ENCODE measurements around the gene TTLL11.
A peak's percentile ranks its signal among the peaks of the same experiment; 100 is the strongest.

Gene TTLL11

GRCh38 chr9:121927081-121927480 lies 166.0 kb downstream of the TTLL11 start:
- H3K36me3 ChIP-seq (ENCODE audit: control insufficient read depth in 4 of 4, insufficient read depth in 4 of 4, low read length in 3 of 4), result no peaks in the 10 kb centered on the region
- H3K9me3 ChIP-seq (ENCODE audit: control extremely low read depth in 1 of 5, control insufficient read depth in 4 of 5, insufficient read depth in 2 of 5, low read depth in 1 of 5, low read length in 4 of 5), result no peaks in the 10 kb centered on the region
- WGBS (ENCODE audit: insufficient coverage), result 100% methylated on average over 2 of the region's 5 CpGs
- H3K4me1 ChIP-seq (ENCODE audit: control extremely low read depth in 1 of 4, control insufficient read depth in 4 of 4, insufficient read depth in 4 of 4, low read length in 3 of 4), result no peaks in the 10 kb centered on the region
- DNase-seq, result no peak
- ChIA-PET POLR2A (no interaction called here), CTCF (no interaction called here)
- H3K27me3 ChIP-seq (replicated peaks in 2 of 5; ENCODE audit: control insufficient read depth in 4 of 5, insufficient read depth in 5 of 5, low read length in 4 of 5), result no peaks in the 10 kb centered on the region
- no peak overlapping the region for H3K4me3 ChIP-seq (ENCODE audit: control insufficient read depth in 1 of 7, extremely low read depth in 1 of 7, insufficient read depth in 4 of 7, low read depth in 2 of 7, low read length in 6 of 7)
- H3K27ac ChIP-seq (ENCODE audit: insufficient read depth in 1 of 2, low read depth in 1 of 2, low read length in 2 of 2, poor library complexity in 1 of 2, severe bottlenecking in 2 of 2), result no peak overlapping the region

GRCh38 chr9:121926351-121926801 lies 166.7 kb downstream of the TTLL11 start:
- 95% methylated on average over 9 of the region's 10 CpGs for WGBS (ENCODE audit: insufficient coverage)
- Histone ChIP-seq H3K27me3 (replicated peaks in 2 of 5; ENCODE audit: control insufficient read depth in 4 of 5, insufficient read depth in 5 of 5, low read length in 4 of 5) (no peaks in the 10 kb centered on the region), H3K4me1 (ENCODE audit: control extremely low read depth in 1 of 4, control insufficient read depth in 4 of 4, insufficient read depth in 4 of 4, low read length in 3 of 4) (no peaks in the 10 kb centered on the region), H3K27ac (ENCODE audit: insufficient read depth in 1 of 2, low read depth in 1 of 2, low read length in 2 of 2, poor library complexity in 1 of 2, severe bottlenecking in 2 of 2) (no peak overlapping the region), H3K36me3 (ENCODE audit: control insufficient read depth in 4 of 4, insufficient read depth in 4 of 4, low read length in 3 of 4) (no peaks in the 10 kb centered on the region), H3K9me3 (ENCODE audit: control extremely low read depth in 1 of 5, control insufficient read depth in 4 of 5, insufficient read depth in 2 of 5, low read depth in 1 of 5, low read length in 4 of 5) (no peaks in the 10 kb centered on the region), H3K4me3 (ENCODE audit: control insufficient read depth in 1 of 7, extremely low read depth in 1 of 7, insufficient read depth in 4 of 7, low read depth in 2 of 7, low read length in 6 of 7) (no peak overlapping the region)
- no peak for DNase-seq
- ChIA-PET CTCF (no interaction called here), POLR2A (no interaction called here)

GRCh38 chr9:121925935-121926334 lies 167.2 kb downstream of the TTLL11 start:
- Histone ChIP-seq H3K36me3 (ENCODE audit: control insufficient read depth in 4 of 4, insufficient read depth in 4 of 4, low read length in 3 of 4) (no peaks in the 10 kb centered on the region), H3K27ac (ENCODE audit: insufficient read depth in 1 of 2, low read depth in 1 of 2, low read length in 2 of 2, poor library complexity in 1 of 2, severe bottlenecking in 2 of 2) (no peak overlapping the region), H3K9me3 (ENCODE audit: control extremely low read depth in 1 of 5, control insufficient read depth in 4 of 5, insufficient read depth in 2 of 5, low read depth in 1 of 5, low read length in 4 of 5) (no peaks in the 10 kb centered on the region), H3K4me3 (ENCODE audit: control insufficient read depth in 1 of 7, extremely low read depth in 1 of 7, insufficient read depth in 4 of 7, low read depth in 2 of 7, low read length in 6 of 7) (no peak overlapping the region), H3K4me1 (ENCODE audit: control extremely low read depth in 1 of 4, control insufficient read depth in 4 of 4, insufficient read depth in 4 of 4, low read length in 3 of 4) (no peaks in the 10 kb centered on the region), H3K27me3 (replicated peaks in 2 of 5; ENCODE audit: control insufficient read depth in 4 of 5, insufficient read depth in 5 of 5, low read length in 4 of 5) (no peaks in the 10 kb centered on the region)
- CTCF ChIA-PET, result no interaction called here
- WGBS (ENCODE audit: insufficient coverage), result 95% methylated on average over 12 of the region's 12 CpGs
- POLR2A ChIA-PET, result no interaction called here
- DNase-seq, result no peak

GRCh38 chr9:121924700-121925099 lies 168.4 kb downstream of the TTLL11 start:
- WGBS (ENCODE audit: insufficient coverage), result 49% methylated on average over 3 of the region's 4 CpGs
- Histone ChIP-seq H3K9me3 (ENCODE audit: control extremely low read depth in 1 of 5, control insufficient read depth in 4 of 5, insufficient read depth in 2 of 5, low read depth in 1 of 5, low read length in 4 of 5) (no peaks in the 10 kb centered on the region), H3K27me3 (replicated peaks in 2 of 5; ENCODE audit: control insufficient read depth in 4 of 5, insufficient read depth in 5 of 5, low read length in 4 of 5) (no peaks in the 10 kb centered on the region), H3K4me1 (ENCODE audit: control extremely low read depth in 1 of 4, control insufficient read depth in 4 of 4, insufficient read depth in 4 of 4, low read length in 3 of 4) (no peaks in the 10 kb centered on the region), H3K27ac (ENCODE audit: insufficient read depth in 1 of 2, low read depth in 1 of 2, low read length in 2 of 2, poor library complexity in 1 of 2, severe bottlenecking in 2 of 2) (no peak overlapping the region), H3K4me3 (ENCODE audit: control insufficient read depth in 1 of 7, extremely low read depth in 1 of 7, insufficient read depth in 4 of 7, low read depth in 2 of 7, low read length in 6 of 7) (no peak overlapping the region), H3K36me3 (ENCODE audit: control insufficient read depth in 4 of 4, insufficient read depth in 4 of 4, low read length in 3 of 4) (no peaks in the 10 kb centered on the region)
- CTCF ChIA-PET, result no interaction called here
- peak in 1 of 3 donors; percentile 12 for DNase-seq
- POLR2A ChIA-PET, result no interaction called here

GRCh38 chr9:121921444-121921843 lies 171.7 kb downstream of the TTLL11 start:
- ChIA-PET CTCF (interaction anchor here (0.9 kb wide), 1 partner anchor 73 kb away, joined by 3 read pairs; no protein-coding TSS in a partner anchor), POLR2A (no interaction called here)
- H3K27me3 ChIP-seq (replicated peaks in 2 of 5; ENCODE audit: control insufficient read depth in 4 of 5, insufficient read depth in 5 of 5, low read length in 4 of 5), result no peaks in the 10 kb centered on the region
- no peaks in the 10 kb centered on the region for H3K36me3 ChIP-seq (ENCODE audit: control insufficient read depth in 4 of 4, insufficient read depth in 4 of 4, low read length in 3 of 4)
- H3K4me1 ChIP-seq (ENCODE audit: control extremely low read depth in 1 of 4, control insufficient read depth in 4 of 4, insufficient read depth in 4 of 4, low read length in 3 of 4), result no peaks in the 10 kb centered on the region
- 100% methylated on average over 1 of the region's 1 CpG for WGBS (ENCODE audit: insufficient coverage)
- H3K9me3 ChIP-seq (ENCODE audit: control extremely low read depth in 1 of 5, control insufficient read depth in 4 of 5, insufficient read depth in 2 of 5, low read depth in 1 of 5, low read length in 4 of 5), result no peaks in the 10 kb centered on the region
- no peak for DNase-seq
- no peak overlapping the region for H3K27ac ChIP-seq (ENCODE audit: insufficient read depth in 1 of 2, low read depth in 1 of 2, low read length in 2 of 2, poor library complexity in 1 of 2, severe bottlenecking in 2 of 2)
- H3K4me3 ChIP-seq (ENCODE audit: control insufficient read depth in 1 of 7, extremely low read depth in 1 of 7, insufficient read depth in 4 of 7, low read depth in 2 of 7, low read length in 6 of 7), result no peak overlapping the region

- no peaks in the 10 kb centered on the region for H3K36me3 ChIP-seq (ENCODE audit: control insufficient read depth in 4 of 4, insufficient read depth in 4 of 4, low read length in 3 of 4)
- no peaks in the 10 kb centered on the region for H3K9me3 ChIP-seq (ENCODE audit: control extremely low read depth in 1 of 5, control insufficient read depth in 4 of 5, insufficient read depth in 2 of 5, low read depth in 1 of 5, low read length in 4 of 5)
- no peak for DNase-seq
- H3K4me1 ChIP-seq (ENCODE audit: control extremely low read depth in 1 of 4, control insufficient read depth in 4 of 4, insufficient read depth in 4 of 4, low read length in 3 of 4), result peaks cover 6 to 9% (median 8%) of the 10 kb centered on the region in 4 experiments
- CTCF ChIA-PET, result no interaction called here
- 100% methylated on average over 3 of the region's 4 CpGs for WGBS (ENCODE audit: insufficient coverage)
- POLR2A ChIA-PET, result no interaction called here
- H3K27me3 ChIP-seq (replicated peaks in 2 of 5; ENCODE audit: control insufficient read depth in 4 of 5, insufficient read depth in 5 of 5, low read length in 4 of 5), result peaks cover 0 to 5% (median 0%) of the 10 kb centered on the region in 5 experiments
- no peak overlapping the region for H3K27ac ChIP-seq (ENCODE audit: insufficient read depth in 1 of 2, low read depth in 1 of 2, low read length in 2 of 2, poor library complexity in 1 of 2, severe bottlenecking in 2 of 2)
- H3K4me3 ChIP-seq (ENCODE audit: control insufficient read depth in 1 of 7, extremely low read depth in 1 of 7, insufficient read depth in 4 of 7, low read depth in 2 of 7, low read length in 6 of 7), result no peak overlapping the region
Observed at GRCh38 chr9:121917375-121918335, 175.5 kb downstream of the TTLL11 start.

- ChIA-PET CTCF (no interaction called here), POLR2A (no interaction called here)
- Histone ChIP-seq H3K27ac (ENCODE audit: insufficient read depth in 1 of 2, low read depth in 1 of 2, low read length in 2 of 2, poor library complexity in 1 of 2, severe bottlenecking in 2 of 2) (no peak overlapping the region), H3K27me3 (replicated peaks in 2 of 5; ENCODE audit: control insufficient read depth in 4 of 5, insufficient read depth in 5 of 5, low read length in 4 of 5) (peaks cover 0 to 5% (median 0%) of the 10 kb centered on the region in 5 experiments), H3K4me3 (ENCODE audit: control insufficient read depth in 1 of 7, extremely low read depth in 1 of 7, insufficient read depth in 4 of 7, low read depth in 2 of 7, low read length in 6 of 7) (no peak overlapping the region), H3K36me3 (ENCODE audit: control insufficient read depth in 4 of 4, insufficient read depth in 4 of 4, low read length in 3 of 4) (no peaks in the 10 kb centered on the region), H3K4me1 (ENCODE audit: control extremely low read depth in 1 of 4, control insufficient read depth in 4 of 4, insufficient read depth in 4 of 4, low read length in 3 of 4) (peaks cover 7 to 21% (median 14%) of the 10 kb centered on the region in 4 experiments), H3K9me3 (ENCODE audit: control extremely low read depth in 1 of 5, control insufficient read depth in 4 of 5, insufficient read depth in 2 of 5, low read depth in 1 of 5, low read length in 4 of 5) (no peaks in the 10 kb centered on the region)
- DNase-seq, result peak in 1 of 3 donors; percentile 38
- 85% methylated on average over 3 of the region's 4 CpGs for WGBS (ENCODE audit: insufficient coverage)
Observed at GRCh38 chr9:121915304-121915625, 177.8 kb downstream of the TTLL11 start.

Measured in common myeloid progenitor, CD34-positive (primary cell).